Measurements from ENCODE around the gene OSBPL2.

GRCh38 chr20:62306414-62307187 lies 68.3 kb downstream of the OSBPL2 start:
- no peak for TF ChIP-seq POLR2A (IDR thresholded peaks at IDR 0.05)
- TF ChIP-seq, protein P1, sequence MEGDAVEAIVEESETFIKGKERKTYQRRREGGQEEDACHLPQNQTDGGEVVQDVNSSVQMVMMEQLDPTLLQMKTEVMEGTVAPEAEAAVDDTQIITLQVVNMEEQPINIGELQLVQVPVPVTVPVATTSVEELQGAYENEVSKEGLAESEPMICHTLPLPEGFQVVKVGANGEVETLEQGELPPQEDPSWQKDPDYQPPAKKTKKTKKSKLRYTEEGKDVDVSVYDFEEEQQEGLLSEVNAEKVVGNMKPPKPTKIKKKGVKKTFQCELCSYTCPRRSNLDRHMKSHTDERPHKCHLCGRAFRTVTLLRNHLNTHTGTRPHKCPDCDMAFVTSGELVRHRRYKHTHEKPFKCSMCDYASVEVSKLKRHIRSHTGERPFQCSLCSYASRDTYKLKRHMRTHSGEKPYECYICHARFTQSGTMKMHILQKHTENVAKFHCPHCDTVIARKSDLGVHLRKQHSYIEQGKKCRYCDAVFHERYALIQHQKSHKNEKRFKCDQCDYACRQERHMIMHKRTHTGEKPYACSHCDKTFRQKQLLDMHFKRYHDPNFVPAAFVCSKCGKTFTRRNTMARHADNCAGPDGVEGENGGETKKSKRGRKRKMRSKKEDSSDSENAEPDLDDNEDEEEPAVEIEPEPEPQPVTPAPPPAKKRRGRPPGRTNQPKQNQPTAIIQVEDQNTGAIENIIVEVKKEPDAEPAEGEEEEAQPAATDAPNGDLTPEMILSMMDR (IDR thresholded peaks at IDR 0.05): no peak
